Measurements from ENCODE around the gene FRAS1. TPM values are rescaled to one million over a fixed set of nuclear protein-coding genes. Genes with fewer than 3 reads are reported as not detected.

FRAS1 gene
- total RNA-seq, 1 experiment from 2014 or later: 13.1 TPM

GRCh38 chr4:78558410-78558809, 501.3 kb downstream of the FRAS1 start:
- Histone ChIP-seq H3K4me2 (no peak overlapping the region), H2AFZ (no peak overlapping the region), H4K20me1 (ENCODE audit: insufficient read depth) (no peaks in the 10 kb centered on the region), H3K36me3 (ENCODE audit: low read depth) (peaks cover 41% of the 10 kb centered on the region), H3K4me1 (replicated peaks; ENCODE audit: insufficient read depth) (peaks cover 80% of the 10 kb centered on the region), H3K4me3 (no peak overlapping the region), H3F3A (ENCODE audit: insufficient read depth, low read depth) (peaks cover 24% of the 10 kb centered on the region), H3K27me3 (ENCODE audit: insufficient read depth, low read depth) (no peaks in the 10 kb centered on the region), H3K27ac (peak overlapping the region; percentile 31; the same call in 1 of the 2 replicates), H3K9me2 (ENCODE audit: insufficient read depth) (no peaks in the 10 kb centered on the region), H3K9me3 (ENCODE audit: insufficient read depth, low read depth) (no peaks in the 10 kb centered on the region), H3K79me2 (ENCODE audit: low read depth) (peaks cover 53% of the 10 kb centered on the region)
- DNase-seq: no peak
- POLR2A ChIA-PET (ENCODE audit: unreplicated experiment): no interaction called here
- BruUV-seq (replicated peaks): no TSS peak
- intact Hi-C loops (cut with micrococcal nuclease; ENCODE audit: unreplicated experiment): no loop called here
- TF ChIP-seq, protein P1, sequence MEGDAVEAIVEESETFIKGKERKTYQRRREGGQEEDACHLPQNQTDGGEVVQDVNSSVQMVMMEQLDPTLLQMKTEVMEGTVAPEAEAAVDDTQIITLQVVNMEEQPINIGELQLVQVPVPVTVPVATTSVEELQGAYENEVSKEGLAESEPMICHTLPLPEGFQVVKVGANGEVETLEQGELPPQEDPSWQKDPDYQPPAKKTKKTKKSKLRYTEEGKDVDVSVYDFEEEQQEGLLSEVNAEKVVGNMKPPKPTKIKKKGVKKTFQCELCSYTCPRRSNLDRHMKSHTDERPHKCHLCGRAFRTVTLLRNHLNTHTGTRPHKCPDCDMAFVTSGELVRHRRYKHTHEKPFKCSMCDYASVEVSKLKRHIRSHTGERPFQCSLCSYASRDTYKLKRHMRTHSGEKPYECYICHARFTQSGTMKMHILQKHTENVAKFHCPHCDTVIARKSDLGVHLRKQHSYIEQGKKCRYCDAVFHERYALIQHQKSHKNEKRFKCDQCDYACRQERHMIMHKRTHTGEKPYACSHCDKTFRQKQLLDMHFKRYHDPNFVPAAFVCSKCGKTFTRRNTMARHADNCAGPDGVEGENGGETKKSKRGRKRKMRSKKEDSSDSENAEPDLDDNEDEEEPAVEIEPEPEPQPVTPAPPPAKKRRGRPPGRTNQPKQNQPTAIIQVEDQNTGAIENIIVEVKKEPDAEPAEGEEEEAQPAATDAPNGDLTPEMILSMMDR (conservative IDR thresholded peaks at IDR 0.05): no peak
- no peak for TF ChIP-seq EZH2 (IDR thresholded peaks at IDR 0.05; ENCODE audit: low read depth)
- CTCF ChIA-PET: no interaction called here

DNA sequence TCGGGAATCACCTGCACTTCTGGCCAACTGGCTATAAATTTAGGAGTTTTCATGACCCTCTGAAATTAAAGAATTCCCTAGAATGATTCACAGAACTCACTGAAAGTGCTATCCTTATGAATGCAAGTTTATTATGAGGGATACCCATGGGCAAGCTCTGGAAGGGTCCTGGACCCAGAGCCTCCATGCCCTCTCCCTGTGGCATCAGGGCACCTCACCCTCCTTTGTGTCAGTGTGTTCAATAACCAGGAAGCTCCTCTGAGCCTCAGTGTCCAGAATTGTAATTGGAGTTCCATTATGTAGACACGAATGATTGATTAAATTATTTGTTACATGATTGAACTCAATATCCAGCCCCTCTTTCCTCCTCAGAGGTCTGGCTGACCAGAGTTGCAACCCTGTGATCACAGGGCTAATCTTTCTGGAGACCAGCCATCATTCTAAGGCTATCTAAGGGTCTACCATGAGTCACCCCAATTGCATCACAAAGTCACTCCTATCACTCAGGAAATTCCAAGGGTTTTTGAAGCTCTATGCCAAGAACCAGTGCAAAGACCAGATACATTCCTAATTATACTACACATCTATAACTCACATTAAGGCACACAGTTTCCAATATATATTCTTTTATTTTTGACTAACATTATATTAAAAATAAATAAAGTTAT, 503.3 kb downstream of the FRAS1 start:
- peak overlapping the region; percentile 52 for H3K27ac ChIP-seq
- TF ChIP-seq, protein P1 (conservative IDR thresholded peaks at IDR 0.05): no peak
- H3K4me1 ChIP-seq (replicated peaks; ENCODE audit: insufficient read depth): peaks cover 80% of the 10 kb centered on the region
- peak; percentile 35 to 78 for DNase-seq
- no peaks in the 10 kb centered on the region for H4K20me1 ChIP-seq (ENCODE audit: insufficient read depth)
- H2AFZ ChIP-seq: no peak overlapping the region
- H3K79me2 ChIP-seq (ENCODE audit: low read depth): peaks cover 44% of the 10 kb centered on the region
- POLR2A ChIA-PET (ENCODE audit: unreplicated experiment): interaction anchor here (0.5 to 0.7 kb wide), 3 partner anchors 8 to 698 kb away, joined by 3 to 14 read pairs (median 12); partner anchors contain the start of gene MRPL1
- H3K4me3 ChIP-seq: no peak overlapping the region
- no peaks in the 10 kb centered on the region for H3K9me2 ChIP-seq (ENCODE audit: insufficient read depth)
- no peaks in the 10 kb centered on the region for H3K9me3 ChIP-seq (ENCODE audit: insufficient read depth, low read depth)
- TSS peak; percentile 44 for BruUV-seq (replicated peaks)
- H3K36me3 ChIP-seq (ENCODE audit: low read depth): peaks cover 34% of the 10 kb centered on the region
- intact Hi-C loops (cut with micrococcal nuclease; ENCODE audit: unreplicated experiment): loop anchor here (1.0 to 10.0 kb wide), 3 partner anchors 8 to 386 kb away; no protein-coding TSS in a partner anchor
- peaks cover 34% of the 10 kb centered on the region; the same call in 1 of the 2 replicates for H3F3A ChIP-seq (ENCODE audit: insufficient read depth, low read depth)
- peak overlapping the region; percentile 56 for H3K4me2 ChIP-seq
- CTCF ChIA-PET: no interaction called here
- H3K27me3 ChIP-seq (ENCODE audit: insufficient read depth, low read depth): no peaks in the 10 kb centered on the region

- Histone ChIP-seq H3K4me3 (no peak overlapping the region), H3K36me3 (ENCODE audit: low read depth) (peaks cover 27% of the 10 kb centered on the region), H2AFZ (no peak overlapping the region), H4K20me1 (ENCODE audit: insufficient read depth) (no peaks in the 10 kb centered on the region), H3K9me3 (ENCODE audit: insufficient read depth, low read depth) (no peaks in the 10 kb centered on the region), H3K4me1 (replicated peaks; ENCODE audit: insufficient read depth) (peaks cover 82% of the 10 kb centered on the region), H3K9me2 (ENCODE audit: insufficient read depth) (no peaks in the 10 kb centered on the region), H3K27ac (peak overlapping the region; percentile 51), H3K27me3 (ENCODE audit: insufficient read depth, low read depth) (no peaks in the 10 kb centered on the region), H3K4me2 (peak overlapping the region; percentile 56), H3F3A (ENCODE audit: insufficient read depth, low read depth) (peaks cover 39% of the 10 kb centered on the region; the same call in 1 of the 2 replicates), H3K79me2 (ENCODE audit: low read depth) (peaks cover 34% of the 10 kb centered on the region)
- CTCF ChIA-PET: no interaction called here
- peak in 1 of 2 experiments; percentile 63 for DNase-seq
- BruUV-seq (replicated peaks): no TSS peak
- intact Hi-C loops (cut with micrococcal nuclease; ENCODE audit: unreplicated experiment): loop anchor here (10.0 kb wide), 1 partner anchor 387 kb away; no protein-coding TSS in a partner anchor
- POLR2A ChIA-PET (ENCODE audit: unreplicated experiment): interaction anchor here (1.1 kb wide), 1 partner anchor 10 kb away, joined by 4 read pairs; the partner anchor contains the start of gene ANXA3
- no peak for TF ChIP-seq EZH2 (IDR thresholded peaks at IDR 0.05; ENCODE audit: low read depth)
- TF ChIP-seq, protein P1 (conservative IDR thresholded peaks at IDR 0.05): no peak
These were observed 504.6 kb downstream of the FRAS1 start for GRCh38 chr4:78561677-78562076.
